Body of pancreas (tissue), 4 donors: Measurements from ENCODE around the gene MICAL2.

Source experiments
- POLR2A ChIP-seq, 3 donors: fragments of 450-650 bp; IDR thresholded peaks; one replicate each; pipeline ENCODE4 v1.6.1; 2016; ENCODE audit warnings: antibody characterized with exemption in 3 of 3, mild to moderate bottlenecking in 2 of 3
- TF ChIP-seq, protein P1 (sequence below), 7 experiments: fragments of 450-650 bp in 4 of 7; fragments of 200-600 bp in 3 of 7; sonication (generic) in 3 of 7; IDR thresholded peaks; one replicate each; pipeline ENCODE4 v1.5.1; 2016 to 2019; ENCODE audit warnings: antibody characterized with exemption in 7 of 7

DNA sequence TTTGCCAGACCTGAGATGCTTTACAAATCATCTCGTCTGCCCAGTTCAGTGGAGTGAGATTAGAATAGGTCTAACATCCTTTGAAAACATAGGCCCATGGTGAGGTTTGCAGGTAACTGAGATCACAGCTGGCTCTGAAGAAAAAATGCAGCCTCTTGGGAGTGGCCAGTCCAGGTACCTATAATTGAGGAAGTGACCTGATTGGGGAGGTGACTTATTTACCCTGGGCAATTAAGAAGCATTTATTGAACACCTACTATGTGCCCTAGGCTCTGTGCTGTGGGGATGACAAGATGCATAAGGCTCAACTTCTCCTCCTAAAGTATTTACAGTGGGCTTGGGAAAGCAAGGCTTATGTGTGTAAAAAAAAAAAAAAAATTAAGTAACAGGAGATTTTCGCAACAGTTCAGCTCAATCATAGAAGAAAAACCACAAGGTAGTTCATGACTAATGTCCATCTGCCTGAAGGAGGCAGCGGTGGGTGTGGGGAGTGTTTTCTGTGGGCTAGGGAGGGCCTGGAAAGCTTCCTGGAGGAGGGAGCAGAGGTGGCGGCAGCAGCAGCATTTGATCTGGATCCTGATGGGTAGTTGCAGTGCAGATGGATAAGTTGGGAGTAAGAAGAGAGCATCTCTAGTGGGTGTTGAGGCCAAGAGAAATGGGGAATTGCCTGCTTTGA lies 16.1 kb downstream of the MICAL2 start:
- TF ChIP-seq, protein P1, sequence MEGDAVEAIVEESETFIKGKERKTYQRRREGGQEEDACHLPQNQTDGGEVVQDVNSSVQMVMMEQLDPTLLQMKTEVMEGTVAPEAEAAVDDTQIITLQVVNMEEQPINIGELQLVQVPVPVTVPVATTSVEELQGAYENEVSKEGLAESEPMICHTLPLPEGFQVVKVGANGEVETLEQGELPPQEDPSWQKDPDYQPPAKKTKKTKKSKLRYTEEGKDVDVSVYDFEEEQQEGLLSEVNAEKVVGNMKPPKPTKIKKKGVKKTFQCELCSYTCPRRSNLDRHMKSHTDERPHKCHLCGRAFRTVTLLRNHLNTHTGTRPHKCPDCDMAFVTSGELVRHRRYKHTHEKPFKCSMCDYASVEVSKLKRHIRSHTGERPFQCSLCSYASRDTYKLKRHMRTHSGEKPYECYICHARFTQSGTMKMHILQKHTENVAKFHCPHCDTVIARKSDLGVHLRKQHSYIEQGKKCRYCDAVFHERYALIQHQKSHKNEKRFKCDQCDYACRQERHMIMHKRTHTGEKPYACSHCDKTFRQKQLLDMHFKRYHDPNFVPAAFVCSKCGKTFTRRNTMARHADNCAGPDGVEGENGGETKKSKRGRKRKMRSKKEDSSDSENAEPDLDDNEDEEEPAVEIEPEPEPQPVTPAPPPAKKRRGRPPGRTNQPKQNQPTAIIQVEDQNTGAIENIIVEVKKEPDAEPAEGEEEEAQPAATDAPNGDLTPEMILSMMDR (IDR thresholded peaks at IDR 0.05): no peak
- TF ChIP-seq POLR2A (IDR thresholded peaks at IDR 0.05): no peak
